Cardiac septum (tissue), 1 donor: ENCODE results near the gene COLGALT1. TPM values are rescaled to one million over a fixed set of nuclear protein-coding genes. Genes with fewer than 3 reads are reported as not detected.
A peak's percentile ranks its signal among the peaks of the same experiment; 100 is the strongest.
"Not testable (repeated sequence)": the region's sequence is repeated elsewhere in the genome, so short reads cannot be mapped to it uniquely, and the experiment has no call there.

Source experiments
- DNase-seq: peaks from one replicate; pipeline ENCODE4 v3.0.0-alpha.2; 2020; ENCODE audit warnings: low spot score
- intact Hi-C: fragments of 100-400 bp; cut with DNase I; formaldehyde crosslinking; loops from one replicate; pipeline ENCODE4 v1.14.0; 2022
- total RNA-seq: library from RNA; stranded (reverse); fragmentation: NEBNext Ultra II Directional; extraction: Animal tissue kit (Norgen Biotek cat#: 25700); gene quantifications from one replicate; pipeline ENCODE4 v1.2.1, GENCODE V29; 2021
- donor health status: DM: no; HTN: no; CAD: no.

Gene COLGALT1
- total RNA-seq, 1 donor from 2014 or later, result 41.1 TPM

GRCh38 chr19:17582613-17583012, 27.2 kb downstream of the COLGALT1 start:
- DNase-seq, result no peak
- intact Hi-C loops, result no loop called here

DNA sequence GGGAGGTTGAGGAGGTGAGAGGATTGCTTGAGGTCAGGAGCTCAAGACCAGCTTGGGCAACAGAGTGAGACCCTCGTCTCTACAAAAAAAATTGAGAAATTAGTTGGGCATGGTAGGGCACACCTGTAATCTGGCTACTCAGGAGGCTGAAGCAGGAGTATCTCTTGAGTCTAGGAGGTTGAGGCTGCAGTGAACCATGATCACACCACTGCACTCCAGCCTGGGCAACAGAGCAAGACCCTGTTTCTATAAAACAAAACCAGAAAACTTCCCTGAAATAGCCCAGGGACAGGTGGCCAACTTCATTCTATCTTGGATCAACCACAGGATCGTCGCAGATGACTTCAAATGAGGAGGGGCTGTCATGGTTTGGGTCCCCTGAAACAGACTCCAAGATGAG, 28.7 kb downstream of the COLGALT1 start:
- intact Hi-C loops, result no loop called here
- no peak for DNase-seq

DNA sequence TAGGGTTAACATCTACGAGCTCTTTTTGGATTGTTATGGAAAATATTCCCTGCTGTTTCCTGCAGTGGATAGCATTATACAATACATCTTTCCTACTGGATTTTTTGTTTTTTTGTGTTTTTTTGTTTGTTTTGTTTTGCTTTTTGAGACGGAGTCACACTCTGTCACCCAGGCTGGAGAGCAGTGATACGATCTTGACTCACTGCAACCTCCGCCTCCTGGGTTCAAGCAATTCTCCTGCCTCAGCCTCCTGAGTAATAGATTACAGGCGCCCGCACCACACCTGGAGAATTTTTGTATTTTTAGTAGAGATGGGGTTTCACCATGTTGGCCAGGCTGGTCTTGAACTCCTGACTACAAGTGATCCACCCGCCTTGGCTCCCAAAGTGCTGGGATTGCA, 29.9 kb downstream of the COLGALT1 start:
- intact Hi-C loops, DNase-seq: not testable (repeated sequence)

DNA sequence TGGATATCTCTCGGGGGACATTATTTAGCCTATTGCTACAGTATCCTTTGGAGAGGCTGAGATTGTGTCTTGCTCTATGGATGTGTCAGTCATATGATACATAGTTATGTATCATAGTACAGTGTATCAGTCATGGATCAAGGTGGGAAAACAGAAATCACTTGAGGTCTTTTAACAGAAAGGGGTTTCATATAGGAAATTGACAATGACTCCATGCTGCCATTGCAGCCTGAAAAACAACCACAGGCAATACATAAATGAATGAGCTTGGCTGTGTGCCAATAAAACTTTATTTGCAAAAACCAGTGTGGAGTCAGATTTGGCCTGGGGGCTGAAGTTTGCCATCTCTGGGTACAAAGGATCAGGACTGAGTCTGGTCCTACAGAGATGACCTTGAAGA, 35.4 kb downstream of the COLGALT1 start:
- intact Hi-C loops, result no loop called here
- no peak for DNase-seq

DNA sequence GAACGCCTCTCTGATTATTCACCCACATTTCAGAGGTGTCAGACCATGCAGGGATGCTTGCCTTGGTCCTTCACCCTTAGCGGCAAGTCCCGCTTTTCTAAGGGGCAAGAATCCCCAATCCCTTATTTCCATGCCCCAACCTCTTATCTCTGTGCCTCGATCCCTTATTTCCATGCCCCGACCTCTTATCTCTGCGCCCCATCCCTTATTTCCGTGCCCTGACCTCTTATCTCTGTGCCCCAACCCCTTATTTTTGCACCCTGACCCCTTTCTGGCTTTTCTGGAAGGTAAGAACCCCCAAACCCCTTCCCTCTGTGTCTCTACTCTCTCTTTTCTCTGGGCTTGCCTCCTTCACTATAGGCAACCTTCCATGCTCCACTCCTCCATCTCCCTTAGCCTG, 38.8 kb downstream of the COLGALT1 start:
- intact Hi-C loops, DNase-seq: not testable (repeated sequence)

DNA sequence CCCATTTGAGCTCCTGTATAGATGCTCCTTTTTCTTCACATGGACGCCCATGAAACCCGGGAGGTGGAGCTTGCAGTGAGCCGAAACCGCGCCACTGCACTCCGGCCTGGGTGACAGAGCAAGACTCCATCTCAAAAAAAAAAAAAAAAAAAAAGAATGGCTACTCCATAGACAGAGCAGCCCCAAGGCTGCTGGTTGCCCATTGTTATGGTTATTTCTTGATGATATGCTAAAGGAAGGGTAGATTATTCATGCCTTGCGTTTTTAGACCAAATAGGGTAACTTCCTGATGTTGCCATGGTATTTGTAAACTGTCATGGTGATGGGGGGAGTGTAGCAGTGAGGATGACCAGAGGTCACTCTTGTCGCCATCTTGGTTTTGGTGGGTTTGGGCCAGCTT, 42.6 kb downstream of the COLGALT1 start:
- DNase-seq, intact Hi-C loops: not testable (repeated sequence)

DNA sequence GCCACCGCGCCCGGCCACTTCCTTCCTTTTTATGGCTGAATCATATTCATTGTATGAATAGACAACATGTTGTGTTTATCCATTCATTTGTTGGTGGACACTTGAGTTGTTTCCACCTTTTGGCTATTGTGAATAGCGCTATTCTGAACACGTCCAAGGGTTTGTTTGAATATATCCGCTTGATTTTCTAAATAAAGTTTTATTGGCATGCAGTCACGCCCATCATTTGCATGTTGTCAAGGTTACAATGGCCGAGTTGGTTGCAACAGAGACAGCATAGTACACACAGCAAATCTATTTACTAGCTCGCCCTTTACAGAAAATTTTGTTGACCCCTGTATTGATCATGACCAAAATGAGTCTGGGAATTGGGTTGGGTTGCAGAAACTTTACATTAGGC, 43.5 kb downstream of the COLGALT1 start:
- intact Hi-C loops, result no loop called here
- DNase-seq, result no peak

DNA sequence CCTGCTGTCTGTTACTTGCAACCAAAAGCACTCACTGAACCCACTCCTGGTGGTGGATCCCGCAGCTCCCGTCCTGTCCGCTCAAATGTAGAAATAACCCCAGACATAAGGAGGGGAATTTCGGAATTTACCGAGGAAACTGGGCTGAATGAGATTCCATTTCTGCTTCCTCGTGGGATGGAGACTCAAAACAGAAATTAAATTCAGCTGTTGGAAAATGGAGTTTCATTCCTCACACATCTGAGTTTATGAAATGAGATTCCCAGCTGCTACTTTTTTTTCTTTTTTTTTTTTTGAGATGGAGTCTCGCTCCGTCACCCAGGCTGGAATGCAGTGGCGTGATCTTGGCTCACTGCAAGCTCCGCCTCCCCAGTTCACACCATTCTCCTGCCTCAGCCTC, 44.3 kb downstream of the COLGALT1 start:
- intact Hi-C loops, result no loop called here
- no peak for DNase-seq

DNA sequence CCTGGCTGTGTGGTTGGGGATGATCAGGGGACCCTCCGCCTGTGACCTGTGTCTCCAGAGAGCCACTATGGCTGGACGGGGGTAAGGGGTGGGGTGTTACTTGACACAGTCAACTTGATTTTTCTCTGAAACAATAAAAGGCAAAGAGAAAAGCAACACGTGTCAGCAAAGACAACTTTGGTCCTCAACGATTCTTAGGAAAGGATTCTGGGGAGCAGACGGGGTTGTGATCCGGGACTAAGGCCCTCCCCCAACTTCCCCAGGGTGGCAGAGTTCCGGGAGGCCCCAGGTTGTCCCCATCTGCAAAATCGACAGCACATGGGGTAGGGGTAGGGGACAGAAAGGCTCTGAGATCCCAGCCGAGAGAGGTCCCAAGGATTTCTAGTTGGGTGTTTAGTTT, 46.2 kb downstream of the COLGALT1 start:
- no peak for DNase-seq
- intact Hi-C loops, result no loop called here

- no peak for DNase-seq
- intact Hi-C loops, result no loop called here
Measured at GRCh38 chr19:17602217-17602616, 46.8 kb downstream of the COLGALT1 start.

- no peak for DNase-seq
- intact Hi-C loops, result no loop called here
Measured at GRCh38 chr19:17602872-17603510, 47.5 kb downstream of the COLGALT1 start.

DNA sequence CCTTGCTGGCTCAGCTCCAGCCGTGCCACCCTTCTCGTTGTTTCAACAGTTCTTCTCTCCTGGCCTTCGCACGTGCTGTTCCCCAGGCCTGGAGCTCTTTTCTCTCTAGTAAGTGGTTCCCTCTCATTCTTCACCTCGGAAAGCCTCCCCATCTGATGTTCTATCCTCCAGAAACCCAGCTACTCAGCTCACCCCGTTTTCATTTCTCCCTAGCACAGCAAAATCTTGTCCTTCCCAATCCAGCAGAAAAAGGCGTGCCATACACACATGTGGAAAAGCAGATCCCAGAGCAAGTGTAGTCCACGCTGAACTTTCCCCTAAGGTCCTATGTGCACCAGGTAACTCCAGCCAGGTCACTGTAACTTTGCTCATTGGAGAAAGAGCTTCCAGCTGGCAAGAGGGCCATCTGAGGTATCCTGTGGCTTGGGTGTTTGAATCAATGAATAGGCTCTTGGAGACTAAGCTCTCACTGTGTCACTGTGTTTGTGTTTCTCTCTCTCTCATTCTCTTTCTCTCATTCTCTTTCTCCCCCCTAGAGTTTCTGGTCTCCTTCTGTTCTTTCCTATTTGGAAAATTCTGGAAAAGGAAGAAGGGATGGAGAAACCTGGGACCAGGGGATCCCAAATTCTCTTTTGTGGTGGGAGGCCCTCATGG, 49.0 kb downstream of the COLGALT1 start:
- DNase-seq, result no peak
- intact Hi-C loops, result no loop called here

DNA sequence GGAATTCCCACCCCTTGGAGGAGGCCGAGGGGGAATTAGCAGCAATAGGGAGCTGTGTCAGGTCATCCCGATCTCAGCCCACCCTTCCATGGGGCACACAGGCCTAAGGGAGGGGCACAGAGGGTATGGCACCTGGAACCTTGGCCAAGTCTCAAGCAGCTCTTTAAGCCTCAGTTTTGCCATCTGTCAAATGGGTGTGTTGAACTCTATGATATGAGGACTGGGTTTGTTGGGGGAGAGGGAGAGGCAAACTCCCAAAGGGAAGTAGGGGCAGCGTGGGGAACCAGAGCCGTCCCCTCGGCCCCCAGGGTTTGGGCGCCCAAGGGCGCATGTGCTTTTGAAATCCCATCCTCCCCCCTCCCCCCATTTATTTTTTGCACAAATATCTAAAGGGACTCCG, 49.7 kb downstream of the COLGALT1 start:
- intact Hi-C loops, result no loop called here

GRCh38 chr19:17605761-17606589, 50.5 kb downstream of the COLGALT1 start:
- DNase-seq, result peak; percentile 86
- intact Hi-C loops, result no loop called here

More for the DNA sequence above, 49.7 kb downstream of the COLGALT1 start:
- no peak for DNase-seq

DNA sequence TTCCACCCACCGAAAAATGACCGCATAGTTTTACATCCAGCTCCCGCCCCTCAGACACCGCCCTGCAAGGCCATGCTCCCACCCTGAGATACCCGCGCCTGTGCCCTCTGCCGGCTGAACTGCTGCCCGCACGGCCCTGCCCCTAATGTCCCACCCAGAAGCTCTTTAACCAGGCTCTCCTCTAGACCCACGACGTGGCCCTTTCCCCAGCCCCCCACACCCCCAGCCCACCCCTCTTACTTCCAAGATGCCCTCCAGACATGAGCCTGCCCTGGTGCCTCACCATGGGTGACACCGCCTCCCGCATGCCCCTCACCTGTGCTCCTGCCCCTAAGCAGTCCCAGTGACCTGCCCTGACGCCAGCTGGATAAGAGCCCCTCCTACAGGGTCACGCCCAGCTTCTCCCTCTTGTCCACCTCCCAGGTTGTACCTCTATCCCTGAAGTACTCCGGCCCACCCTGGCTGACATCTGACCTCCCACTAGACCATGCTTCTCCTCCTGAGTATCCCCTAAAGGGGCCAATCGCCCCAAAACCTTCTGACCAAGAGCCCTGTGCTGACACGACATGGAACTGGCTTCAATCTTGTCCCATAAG, 51.2 kb downstream of the COLGALT1 start:
- intact Hi-C loops, result no loop called here
- DNase-seq, result no peak

- DNase-seq, result no peak
- intact Hi-C loops, result no loop called here
Measured at GRCh38 chr19:17607936-17608335, 52.5 kb downstream of the COLGALT1 start.

DNA sequence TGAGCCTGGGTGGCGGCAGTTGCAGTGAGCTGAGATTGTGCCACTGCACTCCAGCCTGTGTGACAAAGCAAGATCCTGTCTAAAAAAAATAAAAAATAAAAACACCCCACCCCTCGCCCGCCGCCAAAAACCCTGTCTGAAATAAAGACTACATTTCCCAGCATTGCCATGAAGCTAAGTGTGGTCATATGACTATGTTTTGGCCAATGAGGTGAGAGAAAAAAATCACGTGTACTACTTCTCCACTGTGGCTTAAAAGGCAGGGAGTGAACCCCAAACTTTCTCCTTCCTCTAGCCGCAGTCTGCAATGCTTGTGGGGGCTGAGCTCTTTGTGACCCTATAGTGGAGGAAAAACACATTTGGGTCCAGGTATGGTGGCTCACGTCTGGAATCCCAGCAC, 54.9 kb downstream of the COLGALT1 start:
- intact Hi-C loops, result no loop called here
- no peak for DNase-seq

- intact Hi-C loops, result no loop called here
- DNase-seq, result no peak
Measured at GRCh38 chr19:17611462-17612244, 56.2 kb downstream of the COLGALT1 start.

DNA sequence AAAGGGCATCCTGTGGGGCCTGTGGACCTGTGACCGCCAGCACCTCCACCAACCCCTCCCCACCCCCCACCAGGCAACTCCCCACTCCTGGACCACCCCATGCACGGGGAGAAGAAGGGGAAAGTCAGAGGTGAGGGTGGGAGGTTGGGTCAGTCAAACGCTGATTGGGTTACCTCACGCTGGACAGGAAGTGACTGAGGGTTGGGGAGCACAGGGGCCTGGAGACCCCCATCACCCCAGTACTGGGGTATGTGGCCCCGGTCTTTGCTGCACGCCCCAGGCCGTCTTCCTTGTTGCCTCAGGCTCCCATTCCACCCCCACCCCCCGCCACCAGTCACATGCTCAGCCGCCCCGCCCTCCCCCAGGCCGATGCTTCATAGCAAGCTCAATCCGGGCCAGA, 59.0 kb downstream of the COLGALT1 start:
- no peak for DNase-seq

More for the DNA sequence above, 59.0 kb downstream of the COLGALT1 start:
- intact Hi-C loops, result no loop called here
